Measurements from ENCODE around the gene QPCT. TPM values are rescaled to one million over a fixed set of nuclear protein-coding genes. Genes with fewer than 3 reads are reported as not detected.

QPCT gene
- total and polyA plus RNA-seq, 2 of the 4 experiments (the other 2 are of a cell fraction): 1.9 to 2.2 TPM

DNA sequence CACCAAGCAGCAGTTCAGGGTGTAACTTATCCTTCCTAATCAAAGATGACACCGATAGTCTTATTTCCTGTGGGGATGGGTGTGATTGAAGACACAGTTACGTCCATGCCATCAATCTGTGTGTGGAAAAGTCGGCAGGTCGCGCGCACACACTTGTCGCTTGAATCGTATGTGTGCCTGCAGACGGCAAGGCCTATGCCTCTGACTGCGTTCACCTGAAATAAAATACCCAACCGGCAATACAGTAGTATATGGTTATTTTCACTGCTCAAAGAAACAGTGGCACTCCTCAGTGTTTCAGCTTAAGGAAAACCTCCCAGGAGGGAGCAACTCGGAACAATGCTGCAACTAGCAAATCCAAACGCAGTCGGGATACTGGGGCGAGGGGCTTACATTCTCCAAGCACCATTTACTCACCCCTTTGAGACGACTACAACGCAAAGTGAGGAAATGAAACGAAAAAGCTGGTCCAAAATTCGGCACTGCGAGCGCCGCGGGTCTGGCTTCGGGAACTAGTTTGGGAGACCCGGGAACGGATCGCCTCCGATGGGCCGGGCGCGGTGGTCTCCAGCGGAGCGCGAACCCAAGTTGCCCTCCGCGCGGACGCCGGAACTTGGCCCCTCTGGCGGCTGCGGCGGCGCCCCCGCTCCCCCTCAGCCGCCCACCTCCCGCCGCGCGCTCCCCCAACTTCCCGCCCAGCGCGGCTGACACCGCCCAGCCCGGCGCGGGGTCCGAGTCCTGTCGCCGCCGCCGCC, 20.5 kb upstream of the QPCT start:
- Histone ChIP-seq H3K14ac (replicated peaks; ENCODE audit: low read depth, low read length) (peak overlapping the region; percentile 95), H4K20me1 (ENCODE audit: insufficient read depth, low read length) (peaks cover 13% of the 10 kb centered on the region; the same call in 1 of the 2 replicates), H3K9me1 (ENCODE audit: insufficient read depth, low read length) (no peaks in the 10 kb centered on the region), H3K27ac (ENCODE audit: insufficient read depth, low read length) (peak overlapping the region; percentile 68), H3K4me3 (ENCODE audit: insufficient read depth, low read depth, low read length) (peak overlapping the region; percentile 75), H2BK15ac (ENCODE audit: low read depth, low read length) (peak overlapping the region; percentile 4; the same call in 1 of the 3 replicates), H3K18ac (ENCODE audit: low read depth, low read length) (peak overlapping the region; percentile 2; the same call in 1 of the 2 replicates), H3K56ac (ENCODE audit: extremely low read depth, insufficient read depth, low read length) (peak overlapping the region; percentile 46), H3K9ac (ENCODE audit: low read depth, low read length) (peak overlapping the region; percentile 84), H2BK20ac (ENCODE audit: low read depth, low read length) (no peak overlapping the region), H2BK120ac (ENCODE audit: low read depth, low read length) (peak overlapping the region; percentile 67; the same call in 1 of the 2 replicates), H3K9me3 (ENCODE audit: control insufficient read depth, insufficient read depth, low read length) (no peaks in the 10 kb centered on the region), H2AFZ (replicated peaks; ENCODE audit: low read length, poor library complexity) (peak overlapping the region; percentile 89), H2AK5ac (ENCODE audit: low read depth, low read length) (peak overlapping the region; percentile 54), H4K91ac (ENCODE audit: insufficient read depth, low read depth, low read length) (peak overlapping the region; percentile 31; the same call in 1 of the 2 replicates), H4K8ac (ENCODE audit: low read depth in 2 of 2, low read length in 2 of 2) (peak overlapping the region; percentile 21 to 76; a peak in 3 of 4 replicates), H3K4me2 (ENCODE audit: low read depth, low read length) (peak overlapping the region; percentile 85), H3K79me1 (ENCODE audit: low read depth in 1 of 2, low read length in 2 of 2) (peaks cover 20 to 51% of the 10 kb centered on the region in 2 experiments), H4K5ac (ENCODE audit: low read depth, low read length) (peak overlapping the region; percentile 10; the same call in 1 of the 2 replicates), H3K4ac (ENCODE audit: low read depth, low read length) (peak overlapping the region; percentile 68), H2BK5ac (ENCODE audit: low read depth, low read length, poor library complexity, severe bottlenecking) (peak overlapping the region; percentile 27), H3K4me1 (ENCODE audit: control insufficient read depth, insufficient read depth, low read length) (peaks cover 6% of the 10 kb centered on the region), H3K23ac (ENCODE audit: low read depth, low read length) (peak overlapping the region; percentile 97), H2AK9ac (replicated peaks; ENCODE audit: low read depth, low read length, poor library complexity) (peak overlapping the region; percentile 88), H3K36me3 (ENCODE audit: control insufficient read depth, insufficient read depth, low read length) (no peaks in the 10 kb centered on the region), H3K27me3 (ENCODE audit: control insufficient read depth, insufficient read depth, low read length) (no peaks in the 10 kb centered on the region)
- DNase-seq: peak; percentile 31
- intact Hi-C loops (cut with micrococcal nuclease) (loop anchor here (5.0 to 10.0 kb wide), 2 partner anchors 37 to 159 kb away; no protein-coding TSS in a partner anchor), in situ Hi-C loops (cut with MboI; ENCODE audit: low sequenced_read_pairs) (no loop called here), dilution Hi-C loops (cut with HindIII; ENCODE audit: low sequenced_read_pairs, unreplicated experiment) (no loop called here)
- ATAC-seq (ENCODE audit: low read depth): peak; percentile 28
- no CpG with 5 or more reads among the region's 61 CpGs for WGBS, 2 experiments (ENCODE audit: extremely low coverage in 2 of 2, insufficient read length in 1 of 2)
- POLR2A ChIA-PET (ENCODE audit: unreplicated experiment): no interaction called here
- CTCF ChIA-PET: no interaction called here
- no TSS peak for BruUV-seq (replicated peaks)
- TF ChIP-seq USF2 (IDR thresholded peaks at IDR 0.05; ENCODE audit: low read depth, low read length): no peak
- no peak for TF ChIP-seq BHLHE40 (IDR thresholded peaks at IDR 0.05; ENCODE audit: low read depth, low read length)
- 0 out of 2 replicates have a peak, but pooled peaks have one; percentile 62 for TF ChIP-seq CHD1 (IDR thresholded peaks at IDR 0.05; ENCODE audit: low read depth, low read length)
- no peak for TF ChIP-seq MXI1 (IDR thresholded peaks at IDR 0.05; ENCODE audit: borderline replicate concordance, low read depth, low read length)
- no peak for TF ChIP-seq SMC3 (IDR thresholded peaks at IDR 0.05; ENCODE audit: low read depth, low read length)

Measured in IMR-90 (cell line).